Fibroblast of gingiva (primary cell): ENCODE measurements around the gene RNF168.
A peak's percentile ranks its signal among the peaks of the same experiment; 100 is the strongest.
"Not testable (repeated sequence)": the region's sequence is repeated elsewhere in the genome, so short reads cannot be mapped to it uniquely, and the experiment has no call there.

Source experiments
- DNase-seq: peaks from one replicate; pipeline ENCODE4 v3.0.0-alpha.2; 2011; ENCODE audit warnings: low read depth

Gene RNF168

DNA sequence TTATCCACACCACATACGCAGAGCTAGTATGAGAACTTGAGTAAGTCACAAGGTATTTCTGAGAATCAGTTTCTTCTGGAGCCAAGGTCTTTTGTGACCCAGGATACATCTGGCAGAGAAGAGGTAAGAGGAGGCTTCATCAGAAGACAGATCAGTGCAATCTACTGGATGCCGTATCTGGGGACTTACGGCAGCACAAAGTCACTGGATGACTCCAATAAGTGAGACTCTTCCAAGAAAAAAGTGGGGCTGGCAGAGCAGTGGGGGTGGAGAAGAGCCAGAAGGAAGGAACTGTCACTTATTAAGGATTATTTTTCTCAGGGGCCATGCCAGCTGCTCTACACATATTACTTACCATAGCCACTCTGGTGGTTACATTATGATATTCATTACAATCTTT lies 39.8 kb downstream of the RNF168 start:
- DNase-seq = no peak

DNA sequence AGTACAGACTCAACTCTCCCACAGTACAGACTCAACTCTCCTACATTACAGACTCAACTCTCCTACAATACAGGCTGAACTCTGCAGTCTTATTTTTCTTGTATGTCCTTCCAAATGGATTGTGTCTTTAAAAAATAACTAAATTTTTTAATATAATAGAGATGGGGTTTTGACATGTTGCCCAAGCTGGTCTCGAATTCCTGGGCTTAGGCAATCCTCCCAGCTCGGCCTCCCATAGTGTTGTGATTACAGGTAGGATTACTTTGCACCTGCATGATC lies 40.2 kb downstream of the RNF168 start:
- no peak for DNase-seq

DNA sequence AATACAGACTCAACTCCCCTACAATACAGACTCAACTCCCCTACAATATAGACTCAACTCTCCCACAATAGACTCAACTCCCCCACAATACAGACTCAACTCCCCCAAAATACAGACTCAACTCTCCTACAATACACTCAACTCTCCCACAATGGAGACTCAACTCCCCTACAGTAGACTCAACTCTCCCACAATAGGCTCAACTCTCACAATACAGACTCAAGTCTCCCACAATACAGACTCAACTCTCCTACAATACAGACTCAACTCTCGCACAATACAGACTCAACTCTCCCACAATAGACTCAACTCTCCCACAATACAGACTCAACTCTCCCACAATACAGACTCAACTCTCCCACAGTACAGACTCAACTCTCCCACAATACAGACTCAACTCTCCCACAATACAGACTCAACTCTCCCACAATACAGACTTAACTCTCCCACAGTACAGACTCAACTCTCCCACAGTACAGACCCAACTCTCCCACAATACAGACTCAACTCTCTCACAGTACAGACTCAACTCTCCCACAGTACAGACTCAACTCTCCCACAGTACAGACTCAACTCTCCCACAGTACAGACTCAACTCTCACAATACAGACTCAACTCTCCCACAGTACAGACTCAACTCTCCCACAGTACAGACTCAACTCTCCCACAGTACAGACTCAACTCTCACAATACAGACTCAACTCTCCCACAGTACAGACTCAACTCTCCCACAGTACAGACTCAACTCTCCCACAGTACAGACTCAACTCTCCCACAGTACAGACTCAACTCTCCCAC lies 40.7 kb downstream of the RNF168 start:
- not testable (repeated sequence) for DNase-seq

DNA sequence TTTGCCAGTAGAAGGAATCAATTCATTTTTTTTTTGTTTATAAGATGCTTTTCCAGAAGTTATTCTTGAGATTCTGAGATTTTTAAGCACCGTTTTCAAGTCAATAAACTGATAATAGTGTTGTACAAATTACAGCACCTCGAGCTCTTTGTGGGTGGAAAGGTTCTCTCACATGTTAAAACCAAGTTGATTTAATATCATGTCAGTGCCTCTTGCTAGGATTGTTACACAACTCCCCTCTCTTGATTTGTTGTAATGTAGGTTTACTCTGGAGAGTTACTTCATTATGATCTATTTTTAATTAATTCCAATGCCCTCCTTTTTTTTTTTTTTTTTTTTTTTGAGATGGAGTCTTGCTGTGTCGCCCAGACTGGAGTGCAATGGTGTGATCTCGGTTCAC lies 45.5 kb downstream of the RNF168 start:
- no peak for DNase-seq

DNA sequence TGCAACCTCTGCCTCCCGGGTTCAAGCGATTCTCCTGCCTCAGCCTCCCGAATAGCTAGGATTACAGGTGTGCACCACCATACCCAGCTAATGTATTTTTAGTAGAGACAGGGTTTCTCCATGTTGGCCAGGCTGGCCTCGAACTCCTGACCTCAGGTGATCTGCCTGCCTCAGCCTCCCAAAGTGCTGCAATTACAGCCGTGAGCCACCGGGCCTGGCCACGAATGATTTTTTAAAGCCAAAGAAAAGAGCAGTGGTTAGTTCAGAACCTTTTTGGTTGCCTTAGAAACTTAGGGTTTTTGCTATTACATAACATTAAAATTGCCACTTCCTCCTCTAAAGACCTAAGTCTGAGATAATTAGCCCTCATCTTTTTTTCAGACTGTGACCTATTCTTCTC lies 46.1 kb downstream of the RNF168 start:
- DNase-seq = not testable (repeated sequence)

DNA sequence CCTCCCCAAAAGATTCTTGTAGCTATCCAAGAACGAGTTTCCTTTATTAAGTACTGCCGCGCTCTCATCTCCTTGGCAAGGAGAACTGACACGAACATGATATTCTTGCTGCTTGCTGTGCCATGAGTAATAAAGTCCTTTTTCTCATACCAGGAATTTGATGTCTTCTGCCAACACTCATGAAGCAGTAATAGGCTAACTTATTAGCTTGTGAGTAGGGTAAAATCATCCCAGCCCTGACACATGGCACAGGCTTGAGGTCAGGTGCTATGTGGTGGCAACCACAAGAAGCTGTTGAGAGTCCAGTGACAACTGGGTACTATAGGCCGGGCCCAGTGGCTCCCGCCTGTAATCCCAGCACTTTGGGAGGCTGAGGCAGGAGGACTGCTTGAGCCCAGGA lies 48.6 kb downstream of the RNF168 start:
- DNase-seq = peak; percentile 78

DNA sequence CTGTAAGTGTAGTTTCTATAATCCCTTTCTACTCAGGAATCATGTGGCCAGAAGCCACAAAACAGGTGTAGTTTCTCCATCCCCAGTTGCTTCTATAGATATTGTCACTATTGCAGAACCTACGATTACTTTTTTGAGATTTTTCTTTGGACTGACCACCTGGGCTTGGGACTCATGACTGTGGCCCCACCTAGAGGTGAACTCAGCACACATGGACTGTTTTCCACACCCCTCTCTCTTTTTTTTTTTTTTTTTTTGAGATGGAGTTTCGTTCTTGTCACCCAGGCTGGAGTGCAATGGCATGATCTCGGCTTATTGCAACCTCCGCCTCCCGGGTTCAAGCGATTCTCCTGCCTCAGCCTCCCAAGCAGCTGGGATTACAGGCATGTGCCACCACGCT lies 58.2 kb downstream of the RNF168 start:
- not testable (repeated sequence) for DNase-seq

DNA sequence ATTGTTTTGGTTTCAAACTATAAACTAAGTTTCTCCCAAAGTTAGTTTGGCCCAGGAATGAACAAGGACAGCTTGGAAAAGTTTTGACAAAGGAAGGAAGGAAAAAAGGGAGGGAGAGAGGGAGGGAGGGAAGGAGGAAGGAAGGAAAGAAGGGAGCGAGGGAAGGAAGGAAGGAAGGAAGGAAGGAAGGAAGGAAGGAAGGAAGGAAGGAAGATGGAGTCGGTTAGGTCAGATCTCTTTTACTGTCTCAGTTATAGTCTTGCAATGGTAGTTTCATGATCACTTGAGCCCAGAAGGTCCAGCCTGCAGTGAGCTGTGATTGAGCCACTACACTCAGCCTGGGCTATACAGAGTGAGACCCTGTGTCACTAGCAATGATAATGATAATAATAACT lies 59.1 kb downstream of the RNF168 start:
- DNase-seq = no peak

DNA sequence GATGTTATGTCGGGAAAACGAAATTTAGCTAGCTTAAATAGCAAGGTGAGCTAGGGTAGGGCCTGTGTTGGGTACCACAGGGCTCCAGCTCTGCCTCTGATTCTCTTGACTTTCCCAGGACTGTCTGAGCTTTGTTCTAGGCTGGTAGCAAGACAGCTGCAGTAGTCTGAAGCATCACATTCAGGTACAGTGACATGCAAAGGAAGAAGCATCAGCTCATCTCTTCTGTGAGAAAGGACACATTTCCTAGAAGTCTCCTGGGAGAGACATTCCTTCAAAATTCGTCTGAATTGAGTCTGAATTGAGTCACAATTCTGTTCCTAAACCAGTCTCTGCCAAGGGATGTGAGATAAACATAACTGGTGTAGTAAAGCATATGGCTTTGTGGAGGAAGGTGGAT lies 62.9 kb downstream of the RNF168 start:
- DNase-seq = no peak

DNA sequence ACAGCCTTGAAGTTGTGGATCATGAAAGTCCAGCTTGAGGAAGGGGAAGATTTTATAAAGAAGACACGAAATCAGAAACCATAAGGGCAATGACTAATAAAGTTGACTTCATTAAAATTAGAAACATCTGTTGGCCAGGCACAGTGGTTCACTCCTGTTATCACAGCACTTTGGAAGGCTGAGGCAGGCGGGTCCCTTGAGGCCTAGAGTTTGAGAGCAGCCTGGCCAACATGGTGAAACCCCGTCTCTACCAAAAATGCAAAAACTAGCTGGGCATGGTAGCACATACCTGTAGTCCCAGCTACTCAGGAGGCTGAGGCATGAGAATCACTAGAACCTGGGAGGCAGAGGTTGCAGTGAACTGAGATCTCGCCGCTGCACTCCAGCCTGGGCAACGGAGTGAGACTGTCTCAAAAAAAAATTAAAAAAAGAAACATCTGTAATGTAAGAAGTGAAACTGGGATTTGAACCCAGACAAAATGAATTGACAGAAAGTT lies 63.5 kb downstream of the RNF168 start:
- DNase-seq = peak; percentile 84

DNA sequence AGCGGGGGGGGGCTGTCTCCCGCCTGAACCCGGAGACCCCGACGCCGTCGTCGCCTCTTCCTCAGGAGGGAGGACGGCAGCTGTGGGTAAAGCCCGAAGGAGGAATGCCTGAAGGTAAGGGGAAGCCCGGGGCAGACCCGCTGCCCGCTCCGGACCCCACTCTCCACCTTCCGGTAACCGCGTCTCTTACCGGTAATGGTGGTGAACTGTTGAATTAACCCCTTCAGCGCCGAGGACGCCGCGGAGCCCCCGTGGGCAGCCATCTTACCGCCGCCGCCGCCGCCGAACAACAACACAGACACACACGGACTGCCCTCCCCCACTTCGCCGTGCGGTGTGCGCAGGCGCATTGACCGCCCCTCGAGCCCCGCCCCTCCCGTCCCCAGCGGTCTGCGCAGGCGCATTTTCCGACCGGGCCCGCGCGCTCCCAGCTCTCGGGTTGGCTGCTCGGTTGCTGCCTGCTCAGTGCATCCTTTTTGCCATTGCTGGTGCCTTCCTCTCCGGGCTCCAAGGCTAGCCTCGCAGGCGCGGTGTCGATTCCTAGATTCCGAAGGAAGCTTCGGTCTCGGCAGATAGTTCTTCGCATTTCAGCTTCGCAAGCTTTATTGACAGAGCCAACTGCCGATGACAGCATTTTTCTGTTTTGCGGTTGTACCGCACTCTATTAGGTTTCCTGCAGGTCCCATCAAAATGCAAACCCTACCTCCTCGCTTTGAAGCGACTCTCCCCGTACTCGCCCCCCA lies 71.3 kb downstream of the RNF168 start, which contains the start of gene UBXN7:
Gene UBXN7, minus strand, starts transcription at position 291 of the 743 bp plus-strand sequence. Its CDS starts 28 bp downstream, at position 263.
- peak; percentile 92 for DNase-seq

DNA sequence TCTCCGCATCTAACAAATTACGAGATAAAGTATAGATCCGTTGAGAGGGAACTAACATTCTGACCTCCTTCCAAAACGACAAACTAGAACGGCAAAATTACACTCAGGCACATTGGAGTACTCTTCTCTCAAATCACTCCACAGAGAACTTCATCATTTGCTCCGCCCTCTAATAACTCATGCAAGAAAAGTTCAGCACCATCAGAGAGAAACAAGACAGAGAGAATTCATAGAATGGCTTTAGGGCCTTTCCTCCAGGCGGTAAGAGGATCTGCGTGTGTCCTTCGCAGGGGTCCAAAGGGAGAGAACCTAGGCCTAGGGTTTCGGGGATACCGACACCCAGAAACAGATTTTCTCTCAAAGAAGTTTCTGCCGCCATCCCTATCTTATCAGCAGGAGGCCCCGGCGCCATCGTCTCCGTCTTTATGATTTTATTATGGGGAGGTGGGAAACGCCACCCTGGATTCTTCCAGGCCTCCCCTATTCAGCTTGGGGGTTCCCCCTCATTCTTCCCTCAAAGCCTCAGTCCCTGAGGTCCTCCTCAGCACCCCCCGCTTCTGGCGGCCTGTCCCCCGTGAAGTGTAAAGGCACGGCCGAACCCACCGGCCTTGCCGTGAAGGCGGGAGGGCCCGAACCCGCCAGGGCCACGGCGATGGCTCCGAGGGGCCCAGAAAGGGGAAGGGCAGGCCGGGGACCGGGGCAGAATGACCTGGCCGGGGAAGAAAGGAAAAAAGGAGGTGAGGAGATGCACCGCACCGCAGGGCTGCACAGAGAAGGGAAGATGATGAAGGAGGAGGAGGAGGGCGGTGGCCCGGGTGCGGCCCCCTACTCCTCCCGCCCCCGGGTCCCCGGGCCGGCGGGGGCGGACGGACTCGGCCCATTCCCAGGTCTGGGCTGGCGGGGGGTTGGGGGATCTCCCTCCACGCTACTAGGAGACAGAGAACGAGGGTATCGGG lies 72.1 kb downstream of the RNF168 start:
- peak; percentile 62 for DNase-seq

DNA sequence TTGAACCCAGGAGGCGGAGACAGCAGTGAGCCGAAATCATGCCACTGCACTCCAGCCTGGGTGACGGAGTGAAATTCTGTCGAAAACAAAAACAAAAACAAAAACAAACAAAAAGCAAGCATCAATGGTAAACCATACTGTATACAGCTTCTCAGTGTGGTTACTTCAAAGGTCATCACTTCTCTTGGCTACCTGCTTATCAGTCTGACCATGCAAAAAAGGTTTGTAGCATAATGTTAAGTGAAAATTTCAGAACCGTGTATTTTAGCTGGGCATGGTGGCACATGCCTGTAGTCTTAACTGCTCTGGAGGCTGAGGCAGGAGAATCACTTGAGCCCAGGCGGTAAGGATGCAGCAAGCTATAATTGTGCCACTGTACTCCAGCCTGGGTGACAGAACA lies 75.5 kb downstream of the RNF168 start:
- DNase-seq = no peak

DNA sequence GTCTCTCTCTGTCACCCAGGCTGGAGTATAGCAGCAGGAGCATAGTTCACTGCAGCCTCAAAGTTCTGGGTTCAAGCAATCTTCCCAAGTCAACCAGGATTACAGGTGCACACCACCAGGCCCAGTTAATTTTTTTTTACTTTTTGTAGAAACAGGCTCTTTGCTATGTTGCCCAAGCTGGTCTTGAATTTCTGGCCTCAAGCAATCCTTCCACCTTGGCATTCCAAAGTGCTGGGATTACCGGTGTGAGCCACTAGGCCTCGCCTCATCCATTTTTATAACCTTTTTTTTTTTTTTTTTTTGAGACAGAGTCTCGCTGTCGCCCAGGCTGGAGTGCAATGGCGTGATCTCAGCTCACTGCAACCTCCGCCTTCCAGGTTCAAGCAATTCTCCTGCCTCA lies 79.1 kb downstream of the RNF168 start:
- DNase-seq = not testable (repeated sequence)

DNA sequence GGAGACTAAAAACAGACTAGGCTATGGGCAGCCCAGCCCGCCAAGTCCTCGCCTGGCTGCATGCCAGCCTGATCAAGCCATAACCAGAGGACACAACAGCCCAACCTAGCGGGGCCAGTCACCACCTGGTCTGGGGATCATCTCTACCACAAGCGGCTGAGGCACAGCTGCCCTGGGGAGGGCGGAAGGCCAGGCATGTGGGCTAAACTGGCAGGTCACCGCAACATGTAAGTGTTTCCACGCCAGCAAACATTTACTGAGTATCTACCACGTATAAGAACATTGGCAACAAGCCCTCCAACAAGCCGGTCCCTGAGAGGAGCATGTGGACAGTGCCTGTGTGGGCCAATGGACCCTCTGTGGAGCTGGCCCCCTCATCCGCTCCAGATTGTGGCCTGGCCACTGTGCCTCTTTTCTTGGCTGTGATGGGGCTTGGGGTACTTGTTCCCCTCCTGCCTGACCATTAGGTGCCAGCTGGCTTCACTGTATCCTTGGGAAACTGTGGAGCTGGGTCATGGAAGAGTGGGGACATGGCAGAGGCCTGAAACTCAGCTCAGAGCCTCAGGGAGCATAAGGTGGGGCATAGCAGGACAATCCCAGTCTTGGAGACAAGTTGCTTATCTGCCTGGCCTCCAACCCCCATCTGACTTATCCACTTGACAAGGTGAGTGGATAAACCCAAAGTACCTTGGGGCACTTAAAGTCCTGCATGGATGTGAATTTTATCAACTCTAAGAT lies 80.4 kb downstream of the RNF168 start:
- DNase-seq = no peak

DNA sequence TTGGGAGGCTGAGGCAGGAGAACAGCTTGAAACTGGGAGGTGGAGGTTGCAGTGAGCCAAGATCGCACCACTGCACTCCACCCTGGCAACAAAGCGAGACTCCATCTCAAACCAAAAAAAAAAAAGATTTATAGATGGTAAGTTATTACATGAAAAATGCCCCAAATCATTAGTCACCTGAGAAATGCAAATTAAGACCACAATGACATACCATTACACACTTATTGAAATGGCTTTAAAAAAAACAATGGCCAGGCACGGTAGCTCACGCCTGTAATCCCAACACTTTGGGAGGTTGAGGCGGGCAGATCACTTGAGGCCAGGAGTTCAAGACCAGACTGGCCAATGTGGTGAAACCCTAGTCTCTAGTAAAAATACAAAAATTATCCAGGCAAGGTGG lies 81.9 kb downstream of the RNF168 start:
- DNase-seq = not testable (repeated sequence)

DNA sequence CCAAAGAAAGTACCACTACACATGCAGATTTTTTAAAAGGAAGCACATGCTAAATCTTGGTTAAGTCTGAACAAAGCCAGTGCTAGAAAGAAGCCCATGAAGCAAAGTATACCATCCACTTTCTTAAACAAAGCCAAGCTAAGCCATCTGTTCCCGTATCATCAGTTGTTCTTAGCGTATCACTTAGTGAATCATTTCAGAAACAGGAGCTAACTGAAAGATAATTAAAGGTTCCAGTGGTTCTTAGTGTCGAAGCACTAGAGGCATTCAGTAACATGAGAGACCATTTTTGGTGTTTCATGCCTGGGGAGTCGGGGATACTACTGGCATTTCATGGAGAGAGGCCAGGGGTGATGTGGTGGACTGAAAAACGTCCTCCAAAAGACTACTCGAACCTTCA lies 84.2 kb downstream of the RNF168 start:
- no peak for DNase-seq
